ENCODE measurements around the gene CTDSPL. TPM values are rescaled to one million over a fixed set of nuclear protein-coding genes. Genes with fewer than 3 reads are reported as not detected.

The CTDSPL gene
- total and polyA plus RNA-seq, 2 of the 13 experiments (the other 11 are each of a cell fraction or from before 2014, with no cell fraction given) = 26.1 to 142 TPM

DNA sequence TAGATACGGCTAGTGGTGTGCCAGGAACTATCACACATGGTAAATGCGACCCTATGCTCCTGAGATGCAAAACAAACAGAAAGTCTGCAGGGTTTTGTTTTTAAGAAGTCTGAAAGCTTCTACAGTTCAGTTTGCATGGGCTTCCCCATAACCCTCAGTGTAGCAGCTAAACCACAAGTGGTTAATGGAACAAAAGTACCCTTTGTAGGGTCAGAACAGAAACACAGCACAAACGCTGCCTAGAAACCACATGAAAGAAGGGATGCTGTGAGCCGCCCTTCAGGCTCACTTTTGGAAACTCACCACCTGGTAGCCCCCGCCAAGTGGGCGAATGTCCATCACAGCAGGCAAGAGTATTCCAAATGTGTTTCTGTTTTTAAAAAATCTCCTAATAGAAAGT lies 46.2 kb downstream of the CTDSPL start (continued):
- TF ChIP-seq, protein P1, sequence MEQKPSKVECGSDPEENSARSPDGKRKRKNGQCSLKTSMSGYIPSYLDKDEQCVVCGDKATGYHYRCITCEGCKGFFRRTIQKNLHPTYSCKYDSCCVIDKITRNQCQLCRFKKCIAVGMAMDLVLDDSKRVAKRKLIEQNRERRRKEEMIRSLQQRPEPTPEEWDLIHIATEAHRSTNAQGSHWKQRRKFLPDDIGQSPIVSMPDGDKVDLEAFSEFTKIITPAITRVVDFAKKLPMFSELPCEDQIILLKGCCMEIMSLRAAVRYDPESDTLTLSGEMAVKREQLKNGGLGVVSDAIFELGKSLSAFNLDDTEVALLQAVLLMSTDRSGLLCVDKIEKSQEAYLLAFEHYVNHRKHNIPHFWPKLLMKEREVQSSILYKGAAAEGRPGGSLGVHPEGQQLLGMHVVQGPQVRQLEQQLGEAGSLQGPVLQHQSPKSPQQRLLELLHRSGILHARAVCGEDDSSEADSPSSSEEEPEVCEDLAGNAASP (CRISPR knock-in tag; IDR thresholded peaks at IDR 0.05; ENCODE audit: borderline replicate concordance) = peak; percentile 69; the same call in 1 of the 2 replicates
- TF ChIP-seq, protein P2, sequence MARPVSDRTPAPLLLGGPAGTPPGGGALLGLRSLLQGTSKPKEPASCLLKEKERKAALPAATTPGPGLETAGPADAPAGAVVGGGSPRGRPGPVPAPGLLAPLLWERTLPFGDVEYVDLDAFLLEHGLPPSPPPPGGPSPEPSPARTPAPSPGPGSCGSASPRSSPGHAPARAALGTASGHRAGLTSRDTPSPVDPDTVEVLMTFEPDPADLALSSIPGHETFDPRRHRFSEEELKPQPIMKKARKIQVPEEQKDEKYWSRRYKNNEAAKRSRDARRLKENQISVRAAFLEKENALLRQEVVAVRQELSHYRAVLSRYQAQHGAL (CRISPR knock-in tag; IDR thresholded peaks at IDR 0.05; ENCODE audit: not compliant biosample characterization) = no peak
- TF ChIP-seq RAD51 (IDR thresholded peaks at IDR 0.05; ENCODE audit: borderline replicate concordance) (no peak), ZSCAN21 (CRISPR knock-in tag; IDR thresholded peaks at IDR 0.05; ENCODE audit: borderline replicate concordance) (no peak), KDM1A (CRISPR knock-in tag; IDR thresholded peaks at IDR 0.05) (peak; percentile 64; the same call in 1 of the 2 replicates), HNF4A (CRISPR knock-in tag; IDR thresholded peaks at IDR 0.05) (no peak), ZNF850 (CRISPR knock-in tag; conservative IDR thresholded peaks at IDR 0.05) (no peak), ETV5 (CRISPR knock-in tag; IDR thresholded peaks at IDR 0.05; ENCODE audit: borderline replicate concordance) (peak; percentile 67; the same call in 1 of the 2 replicates), SIN3A (IDR thresholded peaks at IDR 0.05; ENCODE audit: borderline replicate concordance, low read depth, low read length) (no peak), TOE1 (CRISPR knock-in tag; IDR thresholded peaks at IDR 0.05) (no peak), ZNF225 (CRISPR knock-in tag; IDR thresholded peaks at IDR 0.05) (no peak), ZNF790 (CRISPR knock-in tag; IDR thresholded peaks at IDR 0.05; ENCODE audit: borderline replicate concordance) (no peak), ZNF12 (CRISPR knock-in tag; IDR thresholded peaks at IDR 0.05) (0 out of 2 replicates have a peak, but pooled peaks have one; percentile 42), ZNF34 (CRISPR knock-in tag; IDR thresholded peaks at IDR 0.05; ENCODE audit: borderline replicate concordance) (no peak), SMAD9 (CRISPR knock-in tag; IDR thresholded peaks at IDR 0.05) (no peak)
- TF ChIP-seq, protein P3, sequence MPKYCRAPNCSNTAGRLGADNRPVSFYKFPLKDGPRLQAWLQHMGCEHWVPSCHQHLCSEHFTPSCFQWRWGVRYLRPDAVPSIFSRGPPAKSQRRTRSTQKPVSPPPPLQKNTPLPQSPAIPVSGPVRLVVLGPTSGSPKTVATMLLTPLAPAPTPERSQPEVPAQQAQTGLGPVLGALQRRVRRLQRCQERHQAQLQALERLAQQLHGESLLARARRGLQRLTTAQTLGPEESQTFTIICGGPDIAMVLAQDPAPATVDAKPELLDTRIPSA (CRISPR knock-in tag; IDR thresholded peaks at IDR 0.05; ENCODE audit: borderline replicate concordance) = no peak
- TF ChIP-seq, protein P4, sequence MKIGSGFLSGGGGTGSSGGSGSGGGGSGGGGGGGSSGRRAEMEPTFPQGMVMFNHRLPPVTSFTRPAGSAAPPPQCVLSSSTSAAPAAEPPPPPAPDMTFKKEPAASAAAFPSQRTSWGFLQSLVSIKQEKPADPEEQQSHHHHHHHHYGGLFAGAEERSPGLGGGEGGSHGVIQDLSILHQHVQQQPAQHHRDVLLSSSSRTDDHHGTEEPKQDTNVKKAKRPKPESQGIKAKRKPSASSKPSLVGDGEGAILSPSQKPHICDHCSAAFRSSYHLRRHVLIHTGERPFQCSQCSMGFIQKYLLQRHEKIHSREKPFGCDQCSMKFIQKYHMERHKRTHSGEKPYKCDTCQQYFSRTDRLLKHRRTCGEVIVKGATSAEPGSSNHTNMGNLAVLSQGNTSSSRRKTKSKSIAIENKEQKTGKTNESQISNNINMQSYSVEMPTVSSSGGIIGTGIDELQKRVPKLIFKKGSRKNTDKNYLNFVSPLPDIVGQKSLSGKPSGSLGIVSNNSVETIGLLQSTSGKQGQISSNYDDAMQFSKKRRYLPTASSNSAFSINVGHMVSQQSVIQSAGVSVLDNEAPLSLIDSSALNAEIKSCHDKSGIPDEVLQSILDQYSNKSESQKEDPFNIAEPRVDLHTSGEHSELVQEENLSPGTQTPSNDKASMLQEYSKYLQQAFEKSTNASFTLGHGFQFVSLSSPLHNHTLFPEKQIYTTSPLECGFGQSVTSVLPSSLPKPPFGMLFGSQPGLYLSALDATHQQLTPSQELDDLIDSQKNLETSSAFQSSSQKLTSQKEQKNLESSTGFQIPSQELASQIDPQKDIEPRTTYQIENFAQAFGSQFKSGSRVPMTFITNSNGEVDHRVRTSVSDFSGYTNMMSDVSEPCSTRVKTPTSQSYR (CRISPR knock-in tag; IDR thresholded peaks at IDR 0.05; ENCODE audit: borderline replicate concordance) = peak; percentile 14; the same call in 1 of the 2 replicates
- TF ChIP-seq, protein P5, sequence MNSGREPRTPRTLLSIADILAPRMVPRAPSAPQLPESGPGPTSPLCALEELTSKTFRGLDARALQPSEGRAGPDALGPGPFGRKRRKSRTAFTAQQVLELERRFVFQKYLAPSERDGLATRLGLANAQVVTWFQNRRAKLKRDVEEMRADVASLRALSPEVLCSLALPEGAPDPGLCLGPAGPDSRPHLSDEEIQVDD (CRISPR knock-in tag; IDR thresholded peaks at IDR 0.05; ENCODE audit: borderline replicate concordance) = no peak

Data from HepG2 (cell line).